Activated T-helper 17 cell treated with anti-CD3 and anti-CD28 coated beads, Interleukin-2, amount 50 U/mL, for 72 hours (primary cell): ENCODE data around the gene EPB41L4B. TPM values are rescaled to one million over a fixed set of nuclear protein-coding genes. Genes with fewer than 3 reads are reported as not detected.

Source experiments
- ATAC-seq: fragments of 150-1000 bp; cut with Tn5 transposase; replicated peaks from 2 replicates; pipeline ENCODE4 v1.10.0; 2021; ENCODE audit warnings: mild to moderate bottlenecking, moderate library complexity
- H3K27ac Mint-ChIP-seq: one replicate; pipeline ENCODE4 v1.8.0; 2022; ENCODE audit warnings: mixed read lengths
- H3K27me3 Mint-ChIP-seq: one replicate; pipeline ENCODE4 v1.8.0; 2022; ENCODE audit warnings: mixed read lengths
- H3K36me3 Mint-ChIP-seq: one replicate; pipeline ENCODE4 v1.8.0; 2022; ENCODE audit warnings: low read depth, mild to moderate bottlenecking, mixed read lengths
- H3K4me1 Mint-ChIP-seq: one replicate; pipeline ENCODE4 v1.8.0; 2022; ENCODE audit warnings: mixed read lengths
- H3K4me3 Mint-ChIP-seq: one replicate; pipeline ENCODE4 v1.8.0; 2022; ENCODE audit warnings: mild to moderate bottlenecking, mixed read lengths
- H3K9me3 Mint-ChIP-seq: one replicate; pipeline ENCODE4 v1.8.0; 2022; ENCODE audit warnings: mixed read lengths
- total RNA-seq, 2 donors: library from RNA; stranded (reverse); gene quantifications; one replicate each; pipeline ENCODE4 v1.2.3, GENCODE V29; 2022

Gene EPB41L4B
- total RNA-seq, 2 donors from 2014 or later: 0.06 to 0.77 TPM

DNA sequence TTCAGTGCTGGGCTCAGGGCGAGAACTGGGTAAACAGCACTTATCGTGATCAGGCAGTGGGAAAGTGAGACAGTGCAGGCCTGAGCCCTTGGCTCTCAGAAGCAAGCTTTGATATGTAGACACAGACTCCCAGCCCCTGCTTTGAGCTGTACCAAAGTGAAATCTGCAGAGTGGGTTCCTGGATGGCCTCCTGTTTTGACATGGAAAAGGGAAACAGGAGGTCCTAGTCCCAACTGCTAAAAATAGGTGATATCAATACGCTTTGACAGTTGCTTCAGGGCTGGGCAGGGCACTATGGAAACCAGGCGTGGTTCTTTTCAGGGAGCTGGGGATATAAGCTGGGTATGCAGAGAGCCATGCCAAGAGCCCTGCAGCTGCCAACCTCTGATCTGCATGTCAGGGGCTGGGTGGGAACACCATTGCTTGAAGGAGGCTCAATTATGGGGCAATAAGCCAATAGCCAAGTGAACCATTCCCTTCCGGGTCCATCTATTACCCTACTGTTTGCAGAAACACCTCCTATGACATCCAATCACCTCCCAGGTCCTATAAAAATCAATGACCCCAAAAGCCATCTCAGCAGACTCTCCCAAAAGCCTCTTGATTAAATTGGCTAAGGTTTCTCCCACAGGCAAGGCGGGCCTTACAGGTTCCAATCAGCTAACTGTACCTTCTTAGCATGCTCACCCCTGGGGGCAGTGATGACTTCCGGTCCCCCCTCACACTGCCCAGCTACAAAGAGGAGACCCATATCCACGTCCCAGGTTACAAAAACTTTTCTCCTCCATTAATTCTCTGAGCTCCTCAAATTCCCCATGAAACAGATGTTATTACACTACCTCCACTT, 45.8 kb downstream of the EPB41L4B start:
- no peaks in the 10 kb centered on the region for H3K9me3 Mint-ChIP-seq
- no peaks in the 10 kb centered on the region for H3K36me3 Mint-ChIP-seq
- no peak overlapping the region for H3K27ac Mint-ChIP-seq
- no peak for ATAC-seq
- H3K4me1 Mint-ChIP-seq: no peaks in the 10 kb centered on the region
- peaks cover 15% of the 10 kb centered on the region for H3K27me3 Mint-ChIP-seq
- no peak overlapping the region for H3K4me3 Mint-ChIP-seq

DNA sequence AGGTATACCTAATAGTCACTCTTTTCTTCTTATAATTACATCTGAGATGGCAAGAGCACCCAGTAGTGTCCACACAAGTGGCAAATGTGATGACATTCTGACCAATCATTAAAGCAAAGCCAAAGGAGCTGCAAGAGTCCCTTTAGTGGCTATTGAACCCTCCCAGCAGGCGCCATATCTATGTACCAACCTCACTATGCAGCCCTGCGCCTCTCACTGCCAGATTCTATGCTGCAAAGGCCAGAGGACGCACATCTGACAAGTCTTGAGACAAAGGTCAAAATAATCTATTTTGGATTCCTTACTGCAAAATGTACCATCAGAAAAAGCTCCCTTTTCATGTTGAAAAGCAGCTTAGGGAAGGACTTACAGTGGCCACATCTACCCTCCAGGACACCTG, 47.0 kb downstream of the EPB41L4B start:
- no peak overlapping the region for H3K27ac Mint-ChIP-seq
- peaks cover 15% of the 10 kb centered on the region for H3K27me3 Mint-ChIP-seq
- no peaks in the 10 kb centered on the region for H3K9me3 Mint-ChIP-seq
- H3K4me1 Mint-ChIP-seq: no peaks in the 10 kb centered on the region
- no peak overlapping the region for H3K4me3 Mint-ChIP-seq
- ATAC-seq: no peak
- H3K36me3 Mint-ChIP-seq: no peaks in the 10 kb centered on the region

DNA sequence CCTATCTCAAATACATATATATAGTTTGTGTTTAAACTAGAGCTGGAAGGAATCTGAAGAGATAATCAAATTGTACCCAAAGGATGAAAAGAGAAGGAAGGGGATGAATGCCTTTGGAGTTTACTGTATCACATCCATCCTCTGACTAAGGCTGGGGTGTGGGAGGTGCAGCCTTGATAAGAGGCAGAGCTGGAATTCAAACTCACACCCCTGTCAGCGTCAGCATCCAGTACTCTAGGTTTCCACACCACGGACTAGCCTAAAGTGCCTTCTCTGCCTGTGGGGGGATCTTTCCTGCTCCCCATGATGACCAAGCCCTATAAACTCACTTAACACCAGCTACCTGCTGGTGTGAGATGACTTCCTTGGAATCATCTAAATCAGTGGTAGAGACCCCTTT, 48.1 kb downstream of the EPB41L4B start:
- Mint-ChIP-seq H3K27ac (no peak overlapping the region), H3K4me3 (no peak overlapping the region), H3K9me3 (no peaks in the 10 kb centered on the region), H3K36me3 (no peaks in the 10 kb centered on the region), H3K27me3 (peaks cover 13% of the 10 kb centered on the region), H3K4me1 (no peaks in the 10 kb centered on the region)
- no peak for ATAC-seq

DNA sequence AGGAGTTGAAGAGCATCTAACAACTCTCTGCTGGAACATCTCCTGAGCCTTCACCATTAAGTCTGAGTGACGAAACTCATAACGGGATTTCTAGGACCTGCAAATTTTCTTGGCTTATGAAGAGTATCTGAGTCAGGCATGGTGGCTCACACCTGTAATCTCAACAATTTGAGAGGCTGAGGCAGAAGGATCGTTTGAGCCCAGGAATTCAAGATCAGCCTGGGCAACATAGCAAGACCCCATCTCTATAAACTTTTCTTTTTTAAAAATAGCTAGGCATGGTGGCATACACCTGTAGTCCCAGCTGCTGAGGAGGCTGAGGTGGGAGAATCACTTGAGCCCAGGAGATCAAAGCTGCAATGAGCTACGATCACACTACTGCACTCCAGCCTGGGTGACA, 48.8 kb downstream of the EPB41L4B start:
- no peak for ATAC-seq
- no peaks in the 10 kb centered on the region for H3K4me1 Mint-ChIP-seq
- H3K4me3 Mint-ChIP-seq: no peak overlapping the region
- no peak overlapping the region for H3K27ac Mint-ChIP-seq
- H3K36me3 Mint-ChIP-seq: no peaks in the 10 kb centered on the region
- H3K27me3 Mint-ChIP-seq: peaks cover 12% of the 10 kb centered on the region
- H3K9me3 Mint-ChIP-seq: no peaks in the 10 kb centered on the region

DNA sequence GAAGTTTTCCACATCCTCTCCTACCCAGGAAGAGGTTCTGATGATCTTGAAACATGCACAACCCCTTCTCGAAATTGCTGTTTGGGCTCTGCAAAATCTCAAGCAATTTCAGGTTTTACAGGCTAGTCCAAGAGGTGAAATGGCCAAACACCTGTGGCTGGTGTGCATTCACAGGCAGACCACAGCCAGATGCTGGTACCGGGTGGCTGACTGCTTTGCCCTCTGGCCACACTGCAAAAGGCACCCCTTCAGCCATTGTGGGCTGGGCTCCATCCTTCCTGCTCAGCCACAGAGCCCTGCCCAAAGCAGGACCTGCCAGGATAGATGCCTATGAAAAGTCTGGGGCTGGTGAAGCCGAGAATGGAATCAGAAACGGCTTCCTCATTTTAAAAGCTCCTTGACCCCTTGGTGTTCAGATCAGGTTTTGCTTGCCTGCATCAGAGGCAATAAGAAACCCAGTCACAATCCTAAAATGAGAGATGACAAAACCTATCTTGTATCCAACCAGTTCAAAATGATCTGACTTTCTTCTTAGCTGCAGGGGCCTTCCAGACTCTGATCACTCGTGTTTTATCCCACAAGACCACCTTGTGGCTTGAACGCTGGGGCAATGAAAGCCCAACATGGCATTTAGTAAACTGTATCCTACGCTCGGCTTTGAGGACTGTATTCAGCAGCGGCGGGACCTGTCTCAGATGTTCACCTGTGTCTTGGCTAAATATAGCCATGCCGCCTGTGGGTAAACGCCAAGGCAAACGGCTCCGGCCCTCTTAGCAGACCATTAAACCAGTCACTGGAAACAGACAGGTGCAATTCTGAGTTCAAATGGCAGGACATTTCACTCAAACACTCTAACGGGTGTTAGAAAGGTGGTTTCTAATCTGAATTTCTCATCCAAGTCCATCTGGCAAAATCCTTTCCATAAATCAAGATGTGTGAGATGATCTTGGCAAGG, 49.6 kb downstream of the EPB41L4B start:
- H3K36me3 Mint-ChIP-seq: no peaks in the 10 kb centered on the region
- no peak for ATAC-seq
- no peaks in the 10 kb centered on the region for H3K4me1 Mint-ChIP-seq

DNA sequence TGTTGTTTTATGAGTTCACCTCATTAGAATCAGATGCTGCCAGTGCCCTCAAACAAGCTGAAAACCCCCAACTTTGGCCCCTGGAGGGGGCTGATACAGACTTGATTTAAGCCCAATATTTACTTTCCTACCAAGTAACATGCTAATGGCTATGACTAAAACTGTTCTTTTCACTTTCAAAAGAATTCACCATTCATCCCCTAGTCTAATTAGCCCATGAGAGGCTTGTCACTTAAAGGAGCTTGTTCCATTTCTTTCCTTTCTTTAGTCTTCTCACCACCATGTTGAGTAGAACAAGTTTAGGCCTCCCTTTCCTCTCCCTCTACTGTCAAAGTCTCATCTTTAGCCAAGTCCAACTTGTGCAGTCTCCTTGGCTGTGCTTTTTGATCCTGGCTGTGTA, 50.4 kb downstream of the EPB41L4B start:
- H3K4me1 Mint-ChIP-seq: no peaks in the 10 kb centered on the region
- no peak overlapping the region for H3K4me3 Mint-ChIP-seq
- H3K9me3 Mint-ChIP-seq: no peaks in the 10 kb centered on the region
- H3K36me3 Mint-ChIP-seq: no peaks in the 10 kb centered on the region
- ATAC-seq: no peak
- no peak overlapping the region for H3K27ac Mint-ChIP-seq
- peaks cover 7% of the 10 kb centered on the region for H3K27me3 Mint-ChIP-seq

More for the DNA sequence above, 49.6 kb downstream of the EPB41L4B start:
- Mint-ChIP-seq H3K9me3 (no peaks in the 10 kb centered on the region), H3K4me3 (no peak overlapping the region), H3K27me3 (peaks cover 9% of the 10 kb centered on the region), H3K27ac (no peak overlapping the region)

DNA sequence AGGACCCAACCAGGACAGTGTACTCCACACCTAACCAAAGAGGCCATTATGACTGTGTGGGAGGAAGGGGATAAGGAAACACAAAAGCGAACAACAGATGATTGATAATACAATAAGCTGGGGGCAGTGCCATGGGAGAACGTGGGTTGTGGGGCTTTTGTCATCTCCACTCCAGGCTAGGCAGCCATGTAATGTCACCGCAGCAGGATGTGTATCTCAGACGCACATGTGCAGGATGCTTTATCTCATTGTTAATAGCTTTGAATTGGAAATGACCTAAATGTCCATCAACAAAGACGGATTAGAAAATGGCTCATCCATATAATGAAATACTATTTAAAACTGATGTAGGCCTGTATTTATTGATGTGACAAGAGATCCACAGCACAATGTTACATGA, 51.0 kb downstream of the EPB41L4B start:
- Mint-ChIP-seq H3K4me1 (no peaks in the 10 kb centered on the region), H3K27ac (no peak overlapping the region), H3K9me3 (no peaks in the 10 kb centered on the region), H3K36me3 (no peaks in the 10 kb centered on the region), H3K27me3 (peaks cover 4% of the 10 kb centered on the region), H3K4me3 (no peak overlapping the region)
- ATAC-seq: no peak

DNA sequence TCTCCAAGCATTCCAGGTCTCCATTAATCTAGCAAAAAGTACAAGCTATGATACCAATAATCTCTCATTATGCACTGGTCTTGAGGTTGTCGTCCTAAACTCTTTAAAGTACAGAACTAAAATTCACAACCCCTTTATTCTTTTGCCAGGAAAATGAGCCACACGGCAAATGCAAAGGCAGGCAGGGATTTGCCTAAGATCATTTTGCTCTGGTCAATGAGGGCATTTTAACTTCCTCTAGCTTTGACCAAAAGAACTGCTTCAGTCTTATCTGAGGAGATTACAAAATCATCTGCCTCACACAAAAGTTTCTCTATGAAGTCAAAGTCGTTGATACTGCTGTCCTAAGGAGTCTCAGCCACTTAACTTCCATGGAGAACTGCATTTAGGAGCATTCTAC, 51.8 kb downstream of the EPB41L4B start:
- no peak overlapping the region for H3K27ac Mint-ChIP-seq
- ATAC-seq: no peak
- H3K4me3 Mint-ChIP-seq: no peak overlapping the region
- no peaks in the 10 kb centered on the region for H3K36me3 Mint-ChIP-seq
- H3K9me3 Mint-ChIP-seq: no peaks in the 10 kb centered on the region
- H3K4me1 Mint-ChIP-seq: no peaks in the 10 kb centered on the region
- peaks cover 9% of the 10 kb centered on the region for H3K27me3 Mint-ChIP-seq

DNA sequence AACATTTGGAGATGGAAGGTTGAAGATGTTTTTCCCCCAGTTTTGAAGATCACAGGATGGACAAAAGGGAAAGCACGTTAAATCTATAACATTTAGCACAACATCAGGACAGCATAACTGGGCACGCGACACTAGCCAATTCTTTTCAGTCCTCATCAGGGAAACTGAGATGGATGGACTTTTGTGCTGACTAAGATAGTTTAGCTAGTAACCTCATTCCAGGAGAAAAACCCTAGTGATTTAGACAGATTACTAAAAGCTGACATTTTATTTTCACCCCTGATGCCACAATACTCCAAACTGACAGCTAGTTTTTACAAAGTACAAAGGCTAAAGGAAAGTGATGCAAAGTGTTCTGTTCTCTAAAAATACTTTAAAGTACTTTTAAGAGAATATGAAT, 53.3 kb downstream of the EPB41L4B start:
- Mint-ChIP-seq H3K27me3 (peaks cover 8% of the 10 kb centered on the region), H3K4me1 (no peaks in the 10 kb centered on the region), H3K4me3 (no peak overlapping the region), H3K27ac (no peak overlapping the region), H3K9me3 (no peaks in the 10 kb centered on the region), H3K36me3 (no peaks in the 10 kb centered on the region)
- no peak for ATAC-seq

DNA sequence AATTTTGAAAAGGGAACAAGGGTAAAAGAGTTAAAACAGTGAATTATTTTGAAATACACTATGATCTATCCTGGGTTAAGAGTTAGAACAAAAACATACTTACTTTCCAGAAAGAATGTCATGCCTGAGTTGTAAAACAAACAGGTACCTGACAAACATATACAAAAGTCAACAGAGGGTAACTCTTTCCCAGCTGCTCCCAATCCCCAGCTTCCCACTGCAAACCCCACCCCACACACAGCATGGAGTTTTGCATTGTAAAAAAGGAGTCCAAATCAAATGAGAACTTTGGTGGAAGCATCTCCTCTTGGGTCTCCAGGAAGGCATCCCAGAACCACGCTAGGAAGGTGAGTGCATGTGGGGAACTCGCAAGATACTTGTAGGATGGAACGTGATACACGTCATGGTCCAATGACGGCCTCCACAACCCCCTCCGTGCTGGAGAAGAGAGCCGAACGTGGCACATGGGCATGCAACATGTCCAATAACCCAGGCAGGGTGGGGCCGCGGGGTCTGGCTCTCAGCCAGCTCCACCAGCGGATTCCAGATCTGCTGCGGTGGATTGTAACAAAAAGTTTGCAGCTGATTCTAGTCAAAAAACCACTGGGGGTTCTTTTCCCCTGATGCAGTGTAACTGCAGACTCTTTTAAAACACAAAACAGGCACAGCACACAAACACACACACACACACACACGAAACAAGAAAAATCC, 55.8 kb downstream of the EPB41L4B start:
- H3K4me3 Mint-ChIP-seq: no peak overlapping the region
- ATAC-seq: no peak
- no peaks in the 10 kb centered on the region for H3K9me3 Mint-ChIP-seq
- no peaks in the 10 kb centered on the region for H3K36me3 Mint-ChIP-seq
- peaks cover 18% of the 10 kb centered on the region for H3K27me3 Mint-ChIP-seq
- H3K27ac Mint-ChIP-seq: no peak overlapping the region
- H3K4me1 Mint-ChIP-seq: no peaks in the 10 kb centered on the region

DNA sequence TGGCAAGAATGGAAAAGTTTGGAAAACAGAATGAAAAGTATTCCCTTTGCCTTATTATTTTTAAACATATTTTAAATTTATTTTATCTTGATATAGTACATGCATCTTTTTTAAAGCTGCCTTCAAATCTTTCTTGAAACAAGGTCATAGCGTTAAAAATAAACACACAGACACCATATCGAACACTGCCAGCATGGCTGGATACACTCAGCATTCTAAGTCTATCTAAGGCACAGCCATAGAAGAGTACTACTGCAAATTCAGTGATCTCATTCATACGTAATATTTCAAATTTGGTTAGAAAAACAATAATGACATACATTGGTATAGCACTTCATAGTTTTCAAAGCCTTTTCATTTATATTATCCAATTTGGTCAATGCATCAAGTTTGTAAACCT, 57.5 kb downstream of the EPB41L4B start:
- Mint-ChIP-seq H3K27ac (no peak overlapping the region), H3K27me3 (peaks cover 25% of the 10 kb centered on the region), H3K9me3 (no peaks in the 10 kb centered on the region), H3K4me1 (no peaks in the 10 kb centered on the region), H3K36me3 (no peaks in the 10 kb centered on the region), H3K4me3 (no peak overlapping the region)
- ATAC-seq: no peak

DNA sequence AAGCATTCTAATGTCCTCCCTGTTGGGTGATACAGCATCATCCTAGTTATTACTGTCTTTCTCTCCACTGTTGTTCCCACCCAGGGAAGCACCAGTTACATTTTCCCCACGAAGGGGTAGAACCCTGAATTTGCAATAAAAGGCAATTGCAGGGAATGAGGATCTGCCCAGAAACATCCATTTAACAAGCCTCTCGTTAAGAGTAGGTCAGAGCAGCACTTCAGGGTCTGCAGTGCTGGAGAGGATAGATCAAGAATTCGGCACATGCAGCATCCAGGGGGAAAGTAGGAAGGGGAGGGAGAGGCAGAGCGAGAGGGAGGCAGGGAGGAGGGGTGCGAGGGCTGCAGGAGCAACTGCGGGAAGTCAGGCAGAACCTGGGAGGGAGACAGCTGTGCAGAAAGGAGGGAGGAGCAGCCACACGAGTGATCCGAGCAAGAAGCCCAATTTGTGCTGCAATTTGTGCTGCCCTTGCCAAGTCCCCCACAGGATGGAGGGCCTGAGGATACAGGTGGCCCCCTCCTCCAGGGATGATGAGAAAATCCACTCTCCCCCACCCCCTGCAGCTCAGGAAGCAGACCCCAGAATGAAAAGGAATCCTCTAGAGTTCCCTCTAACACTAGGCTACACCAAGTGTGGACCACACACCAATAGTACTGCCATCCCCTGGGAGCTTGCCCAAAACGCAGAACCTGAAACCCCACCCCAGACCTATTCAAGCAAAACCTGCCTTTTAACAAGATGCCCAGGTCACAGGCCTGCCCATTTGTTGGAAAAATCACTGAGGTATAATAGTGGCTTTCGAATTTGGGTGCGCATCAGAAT, 62.2 kb downstream of the EPB41L4B start:
- Mint-ChIP-seq H3K4me3 (no peak overlapping the region), H3K27ac (no peak overlapping the region), H3K4me1 (no peaks in the 10 kb centered on the region), H3K36me3 (no peaks in the 10 kb centered on the region), H3K27me3 (peaks cover 25% of the 10 kb centered on the region), H3K9me3 (no peaks in the 10 kb centered on the region)
- ATAC-seq: no peak

- H3K9me3 Mint-ChIP-seq: no peaks in the 10 kb centered on the region
- no peak overlapping the region for H3K27ac Mint-ChIP-seq
- H3K4me1 Mint-ChIP-seq: no peaks in the 10 kb centered on the region
- no peak for ATAC-seq
- H3K36me3 Mint-ChIP-seq: no peaks in the 10 kb centered on the region
- H3K27me3 Mint-ChIP-seq: peaks cover 16% of the 10 kb centered on the region
- no peak overlapping the region for H3K4me3 Mint-ChIP-seq
These were observed 64.5 kb downstream of the EPB41L4B start for GRCh38 chr9:109256336-109256735.

GRCh38 chr9:109255394-109255793, 65.5 kb downstream of the EPB41L4B start:
- Mint-ChIP-seq H3K4me3 (no peak overlapping the region), H3K27ac (no peak overlapping the region), H3K4me1 (no peaks in the 10 kb centered on the region), H3K36me3 (no peaks in the 10 kb centered on the region), H3K27me3 (peaks cover 12% of the 10 kb centered on the region), H3K9me3 (no peaks in the 10 kb centered on the region)
- ATAC-seq: no peak
